PC-3 (cell line): Measurements from ENCODE around the gene JAKMIP1. TPM values are rescaled to one million over a fixed set of nuclear protein-coding genes. Genes with fewer than 3 reads are reported as not detected.
A peak's percentile ranks its signal among the peaks of the same experiment; 100 is the strongest.

Source experiments
- ATAC-seq: fragments of 200-7000 bp; cut with Tn5 transposase; 2 replicates; pipeline ENCODE4 v1.9.1; 2020; ENCODE audit warnings: mild to moderate bottlenecking, moderate library complexity
- BruUV-seq: library from RNA; stranded (reverse); fragments of 400-500 nt; replicated peaks from 2 replicates; lab custom pipeline; 2021; lab: Mats Ljungman, UMichigan
- CTCF ChIA-PET: fragments of 300-600 bp; sonication (Branson Sonifier 250); formaldehyde crosslinking; loops from one replicate; lab custom pipeline; 2022; ENCODE audit warnings: antibody characterized with exemption; lab: Charles Lee
- POLR2A ChIA-PET: fragments of 300-600 bp; sonication (Branson Sonifier 250); formaldehyde crosslinking; loops from one replicate; lab custom pipeline; 2022; ENCODE audit warnings: antibody characterized with exemption; ENCODE audit not compliant: unreplicated experiment; lab: Charles Lee
- DNase-seq: peaks from one replicate; pipeline ENCODE4 v3.0.0-alpha.2; 2015
- H2AFZ ChIP-seq: fragments of 300-600 bp; sonication (generic); 2 replicates; pipeline ENCODE4 v1.6.0; 2016; ENCODE audit warnings: antibody characterized with exemption, low read length
- H3F3A ChIP-seq: fragments of 300-600 bp; sonication (generic); one replicate; pipeline ENCODE4 v1.6.0; 2017; ENCODE audit warnings: antibody characterized with exemption, low read length, control low read depth, mild to moderate bottlenecking; ENCODE audit not compliant: unreplicated experiment
- H3K27ac ChIP-seq: fragments of 300-600 bp; sonication (generic); 2 replicates; pipeline ENCODE4 v1.5.1; 2016; ENCODE audit warnings: mild to moderate bottlenecking, low read length
- H3K27me3 ChIP-seq: fragments of 300-600 bp; sonication (generic); 2 replicates; pipeline ENCODE4 v1.6.1; 2016; ENCODE audit warnings: low read length, mixed read lengths
- H3K36me3 ChIP-seq: fragments of 300-600 bp; sonication (generic); 2 replicates; pipeline ENCODE4 v1.6.1; 2016; ENCODE audit warnings: low read depth, mixed run types, low read length, mixed read lengths
- H3K4me1 ChIP-seq: fragments of 300-600 bp; sonication (generic); 2 replicates; pipeline ENCODE4 v1.5.1; 2016; ENCODE audit warnings: low read length; ENCODE audit not compliant: insufficient read depth
- H3K4me2 ChIP-seq: fragments of 300-600 bp; sonication (generic); 2 replicates; pipeline ENCODE4 v1.6.0; 2016; ENCODE audit warnings: low read length
- H3K4me3 ChIP-seq: fragments of 300-600 bp; sonication (generic); 2 replicates; pipeline ENCODE4 v1.5.1; 2016; ENCODE audit warnings: mild to moderate bottlenecking, low read length, mixed read lengths
- H3K79me2 ChIP-seq: fragments of 300-600 bp; sonication (generic); 2 replicates; pipeline ENCODE4 v1.6.1; 2017; ENCODE audit warnings: low read length, mixed read lengths
- H3K9ac ChIP-seq: fragments of 300-600 bp; sonication (generic); 2 replicates; pipeline ENCODE4 v1.6.0; 2016; ENCODE audit warnings: mild to moderate bottlenecking, low read length
- H3K9me2 ChIP-seq: fragments of 300-600 bp; sonication (generic); replicated peaks from 2 replicates; pipeline ENCODE4 v1.6.1; 2016; ENCODE audit warnings: mixed run types, low read length, mixed read lengths
- H3K9me3 ChIP-seq: fragments of 300-600 bp; sonication (generic); 2 replicates; pipeline ENCODE4 v1.6.1; 2016; ENCODE audit warnings: low read length, mixed read lengths
- H4K20me1 ChIP-seq: fragments of 300-600 bp; sonication (generic); 2 replicates; pipeline ENCODE4 v1.6.1; 2016; ENCODE audit warnings: low read length, mixed read lengths
- EZH2 ChIP-seq: fragments of 300-600 bp; sonication (generic); IDR thresholded peaks from one replicate; pipeline ENCODE4 v1.6.1; 2017; ENCODE audit warnings: antibody characterized with exemption, mild to moderate bottlenecking, low read length; ENCODE audit not compliant: unreplicated experiment
- EZH2phosphoT487 ChIP-seq: fragments of 300-600 bp; sonication (generic); IDR thresholded peaks from 2 replicates; pipeline ENCODE4 v1.6.1; 2018; ENCODE audit warnings: mild to moderate bottlenecking, antibody characterized with exemption, low read length, borderline replicate concordance
- intact Hi-C: fragments of 100-400 bp; cut with micrococcal nuclease; formaldehyde crosslinking; loops from 2 replicates; pipeline ENCODE4 v1.9.0; 2023
- total RNA-seq: library from RNA; depleted of rRNA; stranded (reverse); fragments of >200 nt; gene quantifications from 2 replicates; pipeline ENCODE4 v1.2.3, GENCODE V29; 2014
- TF ChIP-seq, protein P1 (sequence below): fragments of 300-600 bp; sonication (generic); conservative IDR thresholded peaks from 2 replicates; pipeline ENCODE4 v1.5.1; 2017; ENCODE audit warnings: antibody characterized with exemption, low read depth, mild to moderate bottlenecking, low read length

Gene JAKMIP1
- total RNA-seq, 1 experiment from 2014 or later, result 0.04 TPM

DNA sequence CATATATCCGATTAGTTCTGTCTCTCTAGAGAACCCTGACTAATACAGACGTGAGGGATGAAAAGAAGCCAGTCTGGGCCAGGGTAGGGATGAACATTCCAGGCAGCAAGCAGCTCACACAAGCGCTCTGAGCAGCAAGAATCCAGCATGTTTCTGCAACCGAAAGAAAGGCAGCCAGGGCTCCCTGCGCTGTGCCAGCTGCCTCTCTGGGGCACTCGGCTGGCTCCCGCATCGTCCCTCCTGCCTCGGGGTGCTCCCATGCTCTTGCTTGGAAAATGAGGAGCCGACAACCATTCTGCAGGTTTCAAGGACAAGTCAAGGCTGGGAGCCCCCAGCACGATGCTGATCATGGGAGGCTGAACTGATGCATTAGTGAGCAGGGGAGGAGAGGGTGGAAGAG lies 7.0 kb downstream of the JAKMIP1 start:
- no peaks in the 10 kb centered on the region for H3K4me1 ChIP-seq
- BruUV-seq, result no TSS peak
- POLR2A ChIA-PET, result no interaction called here
- H2AFZ ChIP-seq, result no peak overlapping the region
- intact Hi-C loops, result no loop called here
- DNase-seq (no peak), ATAC-seq (no peak)
- peaks cover 11% of the 10 kb centered on the region for H3K27me3 ChIP-seq
- H3K27ac ChIP-seq, result no peak overlapping the region
- TF ChIP-seq, protein P1, sequence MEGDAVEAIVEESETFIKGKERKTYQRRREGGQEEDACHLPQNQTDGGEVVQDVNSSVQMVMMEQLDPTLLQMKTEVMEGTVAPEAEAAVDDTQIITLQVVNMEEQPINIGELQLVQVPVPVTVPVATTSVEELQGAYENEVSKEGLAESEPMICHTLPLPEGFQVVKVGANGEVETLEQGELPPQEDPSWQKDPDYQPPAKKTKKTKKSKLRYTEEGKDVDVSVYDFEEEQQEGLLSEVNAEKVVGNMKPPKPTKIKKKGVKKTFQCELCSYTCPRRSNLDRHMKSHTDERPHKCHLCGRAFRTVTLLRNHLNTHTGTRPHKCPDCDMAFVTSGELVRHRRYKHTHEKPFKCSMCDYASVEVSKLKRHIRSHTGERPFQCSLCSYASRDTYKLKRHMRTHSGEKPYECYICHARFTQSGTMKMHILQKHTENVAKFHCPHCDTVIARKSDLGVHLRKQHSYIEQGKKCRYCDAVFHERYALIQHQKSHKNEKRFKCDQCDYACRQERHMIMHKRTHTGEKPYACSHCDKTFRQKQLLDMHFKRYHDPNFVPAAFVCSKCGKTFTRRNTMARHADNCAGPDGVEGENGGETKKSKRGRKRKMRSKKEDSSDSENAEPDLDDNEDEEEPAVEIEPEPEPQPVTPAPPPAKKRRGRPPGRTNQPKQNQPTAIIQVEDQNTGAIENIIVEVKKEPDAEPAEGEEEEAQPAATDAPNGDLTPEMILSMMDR, result no peak
- TF ChIP-seq EZH2phosphoT487 (no peak), EZH2 (no peak)
- H3K9ac ChIP-seq, result no peak overlapping the region
- H3F3A ChIP-seq, result no peaks in the 10 kb centered on the region
- no peaks in the 10 kb centered on the region for H3K79me2 ChIP-seq
- no peak overlapping the region for H3K4me3 ChIP-seq
- H3K36me3 ChIP-seq, result no peaks in the 10 kb centered on the region
- H4K20me1 ChIP-seq, result no peaks in the 10 kb centered on the region
- H3K9me2 ChIP-seq, result no peaks in the 10 kb centered on the region
- no peaks in the 10 kb centered on the region for H3K9me3 ChIP-seq
- H3K4me2 ChIP-seq, result no peak overlapping the region
- CTCF ChIA-PET, result no interaction called here

DNA sequence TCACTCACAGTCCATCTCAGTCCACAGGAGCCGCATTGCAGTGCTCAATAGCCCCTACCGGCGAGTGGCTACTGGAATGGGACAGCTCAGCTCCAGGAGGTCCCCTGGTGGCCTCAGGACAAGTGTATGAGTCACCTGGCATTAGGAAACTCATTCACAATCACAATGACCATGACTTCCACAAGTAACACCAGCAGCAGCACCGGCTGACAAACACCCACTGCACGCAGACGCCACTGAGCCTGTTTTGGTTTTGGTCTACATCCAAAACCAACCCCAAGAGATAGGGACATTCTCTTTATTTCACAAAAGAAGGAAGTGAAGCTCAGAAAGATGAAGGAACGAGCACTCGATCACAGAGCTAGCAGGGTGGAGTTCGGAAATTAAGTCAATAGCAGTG lies 8.1 kb downstream of the JAKMIP1 start:
- Histone ChIP-seq H3K4me3 (no peak overlapping the region), H4K20me1 (no peaks in the 10 kb centered on the region), H2AFZ (no peak overlapping the region), H3K4me2 (no peak overlapping the region), H3F3A (no peaks in the 10 kb centered on the region), H3K4me1 (no peaks in the 10 kb centered on the region), H3K9me3 (no peaks in the 10 kb centered on the region), H3K9me2 (no peaks in the 10 kb centered on the region), H3K36me3 (no peaks in the 10 kb centered on the region), H3K27me3 (no peaks in the 10 kb centered on the region), H3K27ac (no peak overlapping the region), H3K79me2 (no peaks in the 10 kb centered on the region), H3K9ac (no peak overlapping the region)
- intact Hi-C loops, result no loop called here
- peak; percentile 19 for DNase-seq
- POLR2A ChIA-PET, result no interaction called here
- CTCF ChIA-PET, result no interaction called here
- no peak for ATAC-seq
- TF ChIP-seq, protein P1, result no peak
- TF ChIP-seq EZH2phosphoT487 (no peak), EZH2 (no peak)
- no TSS peak for BruUV-seq

DNA sequence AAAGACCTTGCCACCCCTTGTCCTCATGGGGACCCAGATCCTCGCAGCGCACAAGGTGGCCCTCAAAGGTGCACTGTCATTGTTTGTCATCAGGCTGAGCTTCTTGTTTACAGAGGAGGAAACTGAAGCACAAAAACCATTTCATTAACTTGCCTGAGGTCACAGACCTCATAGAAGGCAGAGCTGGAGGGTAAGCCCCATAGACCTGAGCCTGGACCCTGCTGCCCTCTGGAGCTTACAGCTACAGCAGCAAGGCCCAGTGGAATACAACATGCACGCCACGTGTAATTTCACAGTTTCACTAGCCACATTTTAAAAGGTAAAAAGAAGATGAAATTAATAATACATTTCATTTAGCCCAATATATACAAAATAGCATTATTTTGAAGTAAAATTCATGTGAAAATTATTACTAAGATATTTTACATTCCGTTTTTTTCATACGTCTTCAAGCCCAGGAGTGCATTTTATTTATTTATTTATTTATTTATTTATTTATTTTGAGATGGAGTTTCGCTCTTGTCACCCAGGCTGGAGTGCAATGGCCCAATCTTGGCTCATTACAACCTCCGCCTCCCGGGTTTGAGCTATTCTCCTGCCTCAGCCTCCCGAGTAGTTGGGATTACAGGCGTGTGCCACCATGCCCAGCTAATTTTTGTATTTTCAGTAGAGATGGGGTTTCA lies 8.8 kb downstream of the JAKMIP1 start:
- Histone ChIP-seq H2AFZ (no peak overlapping the region), H3K4me2 (no peak overlapping the region), H3K9ac (no peak overlapping the region), H3K36me3 (no peaks in the 10 kb centered on the region), H3K4me1 (no peaks in the 10 kb centered on the region), H3K9me3 (no peaks in the 10 kb centered on the region), H4K20me1 (no peaks in the 10 kb centered on the region), H3K9me2 (no peaks in the 10 kb centered on the region), H3K27ac (no peak overlapping the region), H3F3A (no peaks in the 10 kb centered on the region), H3K27me3 (no peaks in the 10 kb centered on the region), H3K4me3 (no peak overlapping the region), H3K79me2 (no peaks in the 10 kb centered on the region)
- TF ChIP-seq EZH2phosphoT487 (no peak), EZH2 (no peak)
- TF ChIP-seq, protein P1, result no peak
- BruUV-seq, result no TSS peak
- no peak for DNase-seq
- intact Hi-C loops, result no loop called here
- no peak for ATAC-seq
- ChIA-PET CTCF (no interaction called here), POLR2A (no interaction called here)
